CD4-positive, alpha-beta T cell (primary cell): ENCODE data around the gene TMEM41A. TPM values are rescaled to one million over a fixed set of nuclear protein-coding genes. Genes with fewer than 3 reads are reported as not detected.

ENCODE experiments used
- ATAC-seq: fragments of 200-7000 bp; cut with Tn5 transposase; one replicate; pipeline ENCODE4 v1.10.0; 2022; ENCODE audit warnings: mild to moderate bottlenecking; ENCODE audit not compliant: poor library complexity
- CTCF ChIA-PET: fragments of 350-600 bp; sonication (Branson Sonifier 250); formaldehyde crosslinking; loops from one replicate; lab custom pipeline; 2021; ENCODE audit warnings: antibody characterized with exemption, inconsistent platforms; lab: Charles Lee
- POLR2A ChIA-PET: fragments of 350-600 bp; sonication (Branson Sonifier 250); formaldehyde crosslinking; loops from one replicate; lab custom pipeline; 2021; ENCODE audit warnings: antibody characterized with exemption, inconsistent platforms; lab: Charles Lee
- DNase-seq, 14 experiments: peaks; one replicate each; pipeline ENCODE4 v3.0.0-alpha.2; 2013 to 2020; ENCODE audit warnings: mixed read lengths in 2 of 14
- H3K27ac ChIP-seq, 2 donors: one replicate each; pipeline versions ENCODE4 v1.5.1 to v1.7.0; 2013; ENCODE audit warnings: low read length in 2 of 2, low read depth in 1 of 2, mild to moderate bottlenecking in 1 of 2
- H3K27me3 ChIP-seq, 2 experiments: 1 replicate in 1 of 2; 2 replicates in 1 of 2; pipeline versions ENCODE4 v1.6.1 to v1.7.0; 2013; ENCODE audit warnings: low read length in 2 of 2, control low read depth in 1 of 2, mild to moderate bottlenecking in 1 of 2, moderate library complexity in 1 of 2; ENCODE audit not compliant: insufficient read depth in 2 of 2, control insufficient read depth in 1 of 2
- H3K36me3 ChIP-seq: one replicate; pipeline ENCODE4 v1.6.1; 2013; ENCODE audit warnings: low read length, control low read depth; ENCODE audit not compliant: insufficient read depth
- H3K4me1 ChIP-seq: one replicate; pipeline ENCODE4 v1.6.1; 2013; ENCODE audit warnings: low read length, control low read depth; ENCODE audit not compliant: insufficient read depth
- H3K4me3 ChIP-seq: one replicate; pipeline ENCODE4 v1.5.1; 2013; ENCODE audit warnings: mild to moderate bottlenecking, low read length, moderate library complexity
- H3K9me3 ChIP-seq, 2 experiments: 1 replicate in 1 of 2; 2 replicates in 1 of 2; pipeline versions ENCODE4 v1.6.1 to v1.7.0; 2013; ENCODE audit warnings: low read length in 2 of 2, mild to moderate bottlenecking in 2 of 2, control low read depth in 1 of 2, moderate library complexity in 1 of 2; ENCODE audit not compliant: control insufficient read depth in 1 of 2, insufficient read depth in 1 of 2
- H3K27ac Mint-ChIP-seq: one replicate; pipeline ENCODE4 v1.8.0; 2020; ENCODE audit warnings: mixed read lengths
- H3K27me3 Mint-ChIP-seq: one replicate; pipeline ENCODE4 v1.8.0; 2021; ENCODE audit warnings: mixed read lengths
- H3K36me3 Mint-ChIP-seq: one replicate; pipeline ENCODE4 v1.8.0; 2021; ENCODE audit warnings: low read depth, mixed read lengths
- H3K4me1 Mint-ChIP-seq: one replicate; pipeline ENCODE4 v1.8.0; 2021; ENCODE audit warnings: low read depth, mixed read lengths
- H3K4me3 Mint-ChIP-seq: one replicate; pipeline ENCODE4 v1.8.0; 2020; ENCODE audit warnings: mild to moderate bottlenecking, mixed read lengths
- H3K9me3 Mint-ChIP-seq: one replicate; pipeline ENCODE4 v1.8.0; 2020; ENCODE audit warnings: mixed read lengths
- CTCF ChIP-seq: fragments of 200-600 bp; IDR thresholded peaks from one replicate; pipeline ENCODE4 v1.8.0; 2022; ENCODE audit warnings: antibody characterized with exemption, mild to moderate bottlenecking
- intact Hi-C, 2 experiments: fragments of 100-400 bp; cut with DNase I in 1 of 2; cut with micrococcal nuclease in 1 of 2; formaldehyde crosslinking; loops; one replicate each; pipeline versions ENCODE4 v1.15.1 to v1.9.0; 2023 to 2025; cut with DNase I, micrococcal nuclease
- polyA plus RNA-seq, 2 donors: library from polyadenylated mRNA; unstranded; fragments of 120-200 nt; gene quantifications; one replicate each; pipeline ENCODE4 v1.2.1, GENCODE V29; 2013
- total RNA-seq, 174 experiments: library from RNA in 2 of 174; stranded (reverse) in 2 of 174; gene quantifications; one replicate each; pipeline ENCODE4 v1.2.3 and lab custom pipeline; 2021 to 2026

Gene TMEM41A
- total RNA-seq = 10 to 100 TPM; 26.8 to 29.1 TPM
- 10.8 TPM for polyA plus RNA-seq (2013, experiment 1 of 2)
- 12.2 TPM for polyA plus RNA-seq (2013, experiment 2 of 2)
- total RNA-seq (lab: John Stamatoyannopoulos, UW) = 22.7 to 62.1 (median 36.4) reads per million in 172 experiments

GRCh38 chr3:185498503-185499396 is at the start of gene TMEM41A:
TSS of gene TMEM41A (minus strand) at chr3:185499035. CDS start at chr3:185498961, 74 bp downstream.
- peak; percentile 80 to 91 (median 86) for DNase-seq
- peak within 1 kb of the TSS; percentile 87 for H3K27ac Mint-ChIP-seq
- H3K27ac ChIP-seq = peak within 1 kb of the TSS; percentile 24 to 69
- peak within 1 kb of the TSS; percentile 97 for H3K4me3 ChIP-seq
- peak within 1 kb of the TSS; percentile 97 for H3K4me3 Mint-ChIP-seq
- H3K9me3 ChIP-seq = no peaks in the 10 kb centered on the region
- no peaks in the 10 kb centered on the region for H3K27me3 Mint-ChIP-seq
- intact Hi-C loops = loop anchor here (2.0 to 5.0 kb wide), 4 partner anchors 79 to 444 kb away; no protein-coding TSS in a partner anchor
- POLR2A ChIA-PET = interaction anchor here (1.4 kb wide), 1 partner anchor 87 kb away, joined by 22 read pairs; the partner anchor contains the start of gene SENP2
- H3K9me3 Mint-ChIP-seq = no peaks in the 10 kb centered on the region
- peaks cover 24% of the 10 kb centered on the region for H3K4me1 Mint-ChIP-seq
- TF ChIP-seq CTCF = no peak
- CTCF ChIA-PET = interaction anchor here (0.6 kb wide), 1 partner anchor 484 kb away, joined by 5 read pairs; no protein-coding TSS in a partner anchor
- H3K27me3 ChIP-seq = no peaks in the 10 kb centered on the region
- peaks cover 31% of the 10 kb centered on the region for H3K36me3 ChIP-seq
- peak; percentile 98 for ATAC-seq
- peaks cover 34% of the 10 kb centered on the region for H3K36me3 Mint-ChIP-seq
- H3K4me1 ChIP-seq = peaks cover 22% of the 10 kb centered on the region

GRCh38 chr3:185540695-185541094 is 41.9 kb upstream of the TMEM41A start:
- intact Hi-C loops = no loop called here
- no peak for TF ChIP-seq CTCF
- POLR2A ChIA-PET = no interaction called here

GRCh38 chr3:185539934-185540333 is 41.1 kb upstream of the TMEM41A start:
- intact Hi-C loops = no loop called here
- H3K27me3 ChIP-seq = no peaks in the 10 kb centered on the region
- H3K36me3 ChIP-seq = no peaks in the 10 kb centered on the region
- no peaks in the 10 kb centered on the region for H3K9me3 ChIP-seq
- no peaks in the 10 kb centered on the region for H3K27me3 Mint-ChIP-seq
- H3K4me1 ChIP-seq = peaks cover 5% of the 10 kb centered on the region
- peaks cover 6% of the 10 kb centered on the region for H3K4me1 Mint-ChIP-seq
- ChIA-PET POLR2A (no interaction called here), CTCF (no interaction called here)
- no peaks in the 10 kb centered on the region for H3K9me3 Mint-ChIP-seq
- no peak for DNase-seq
- no peak overlapping the region for H3K4me3 ChIP-seq
- no peak for TF ChIP-seq CTCF
- no peak overlapping the region for H3K27ac Mint-ChIP-seq
- H3K4me3 Mint-ChIP-seq = no peak overlapping the region
- H3K36me3 Mint-ChIP-seq = no peaks in the 10 kb centered on the region
- H3K27ac ChIP-seq = no peak overlapping the region
- ATAC-seq = no peak

More at GRCh38 chr3:185540695-185541094, 41.9 kb upstream of the TMEM41A start:
- no peaks in the 10 kb centered on the region for H3K36me3 Mint-ChIP-seq
- Histone ChIP-seq H3K27ac (no peak overlapping the region), H3K36me3 (no peaks in the 10 kb centered on the region), H3K4me1 (peaks cover 5% of the 10 kb centered on the region), H3K27me3 (no peaks in the 10 kb centered on the region), H3K9me3 (no peaks in the 10 kb centered on the region), H3K4me3 (no peak overlapping the region)
- no peak overlapping the region for H3K4me3 Mint-ChIP-seq
- H3K4me1 Mint-ChIP-seq = peaks cover 6% of the 10 kb centered on the region
- DNase-seq (no peak), ATAC-seq (no peak)
- H3K27ac Mint-ChIP-seq = no peak overlapping the region
- CTCF ChIA-PET = no interaction called here
- H3K9me3 Mint-ChIP-seq = no peaks in the 10 kb centered on the region
- H3K27me3 Mint-ChIP-seq = no peaks in the 10 kb centered on the region
